WI38 (cell line): ENCODE results near the gene NCF2.

Source experiments
- H3K4me3 ChIP-seq: 2 replicates; pipeline ENCODE4 v1.5.1; 2011; ENCODE audit warnings: low read depth, mild to moderate bottlenecking, control low read depth, low read length
- CTCF ChIP-seq: IDR thresholded peaks from 2 replicates; pipeline ENCODE4 v1.5.1; 2012; ENCODE audit warnings: low read depth, mild to moderate bottlenecking, control low read depth, low read length

The NCF2 gene

GRCh38 chr1:183600634-183601033, 10.4 kb upstream of the NCF2 start:
- H3K4me3 ChIP-seq: no peak overlapping the region
- TF ChIP-seq CTCF: no peak

- H3K4me3 ChIP-seq: no peak overlapping the region
- TF ChIP-seq CTCF: no peak
Measured at GRCh38 chr1:183600136-183600535, 9.9 kb upstream of the NCF2 start.

GRCh38 chr1:183598386-183598785, 8.1 kb upstream of the NCF2 start:
- no peak overlapping the region for H3K4me3 ChIP-seq
- TF ChIP-seq CTCF: no peak

GRCh38 chr1:183597656-183598347, 7.5 kb upstream of the NCF2 start:
- no peak for TF ChIP-seq CTCF
- H3K4me3 ChIP-seq: no peak overlapping the region

- H3K4me3 ChIP-seq: no peak overlapping the region
- TF ChIP-seq CTCF: no peak
Measured at GRCh38 chr1:183596500-183596899, 6.2 kb upstream of the NCF2 start.

- H3K4me3 ChIP-seq: no peak overlapping the region
- TF ChIP-seq CTCF: no peak
Measured at GRCh38 chr1:183595537-183595936, 5.3 kb upstream of the NCF2 start.

- no peak for TF ChIP-seq CTCF
- H3K4me3 ChIP-seq: no peak overlapping the region
Measured at GRCh38 chr1:183593356-183593755, 3.1 kb upstream of the NCF2 start.
